ENCODE data around the gene PCNT.
"Not testable (repeated sequence)": the region's sequence is repeated elsewhere in the genome, so short reads cannot be mapped to it uniquely, and the experiment has no call there.

The PCNT gene

GRCh38 chr21:46431448-46431847 is 107.5 kb downstream of the PCNT start:
- H3K36me3 ChIP-seq (ENCODE audit: control insufficient read depth in 2 of 2, insufficient read depth in 1 of 2, low read length in 2 of 2): peaks cover 23 to 88% of the 10 kb centered on the region in 2 experiments
- TF ChIP-seq GLIS2 (tag by site-specific recombination; IDR thresholded peaks at IDR 0.05) (no peak), ZNF114 (tag by site-specific recombination; IDR thresholded peaks at IDR 0.05) (no peak), ZNF768 (tag by site-specific recombination; IDR thresholded peaks at IDR 0.05) (no peak)
- H3K4me1 ChIP-seq (ENCODE audit: control insufficient read depth, insufficient read depth, low read length): no peaks in the 10 kb centered on the region
- ChIA-PET POLR2A (interaction anchor here (1.4 kb wide), 1 partner anchor 9 kb away, joined by 3 read pairs; no protein-coding TSS in a partner anchor), CTCF (no interaction called here)
- H3K4me3 ChIP-seq (ENCODE audit: low read depth, low read length): no peak overlapping the region
- no peak overlapping the region for H3K27ac ChIP-seq (ENCODE audit: extremely low read depth, low read depth, low read length)
- no peaks in the 10 kb centered on the region for H3K9me3 ChIP-seq (ENCODE audit: control insufficient read depth, insufficient read depth, low read depth, low read length)

GRCh38 chr21:46431884-46432488 is 108.0 kb downstream of the PCNT start:
- POLR2A ChIA-PET: interaction anchor here (1.4 kb wide), 1 partner anchor 9 kb away, joined by 3 read pairs; no protein-coding TSS in a partner anchor
- CTCF ChIA-PET: no interaction called here
- H3K36me3 ChIP-seq (ENCODE audit: control insufficient read depth in 2 of 2, insufficient read depth in 1 of 2, low read length in 2 of 2): peaks cover 28 to 87% of the 10 kb centered on the region in 2 experiments
- H3K4me3 ChIP-seq (ENCODE audit: low read depth, low read length): no peak overlapping the region
- no peak overlapping the region for H3K27ac ChIP-seq (ENCODE audit: extremely low read depth, low read depth, low read length)
- no peaks in the 10 kb centered on the region for H3K4me1 ChIP-seq (ENCODE audit: control insufficient read depth, insufficient read depth, low read length)
- H3K9me3 ChIP-seq (ENCODE audit: control insufficient read depth, insufficient read depth, low read depth, low read length): no peaks in the 10 kb centered on the region
- TF ChIP-seq YY1 (tag by site-specific recombination; IDR thresholded peaks at IDR 0.05) (no peak), ZNF16 (tag by site-specific recombination; IDR thresholded peaks at IDR 0.05; ENCODE audit: low read depth) (no peak), ZSCAN4 (tag by site-specific recombination; IDR thresholded peaks at IDR 0.05) (no peak), ZNF704 (tag by site-specific recombination; IDR thresholded peaks at IDR 0.05) (no peak), ZFP69B (tag by site-specific recombination; IDR thresholded peaks at IDR 0.05) (no peak), ZNF302 (tag by site-specific recombination; IDR thresholded peaks at IDR 0.05; ENCODE audit: low read depth) (no peak), ZNF48 (tag by site-specific recombination; IDR thresholded peaks at IDR 0.05) (no peak), ZEB2 (tag by site-specific recombination; IDR thresholded peaks at IDR 0.05) (no peak)

GRCh38 chr21:46433116-46433515 is 109.2 kb downstream of the PCNT start:
- H3K4me1 ChIP-seq (ENCODE audit: control insufficient read depth, insufficient read depth, low read length); H3K4me3 ChIP-seq (ENCODE audit: low read depth, low read length); H3K27ac ChIP-seq (ENCODE audit: extremely low read depth, low read depth, low read length); H3K9me3 ChIP-seq (ENCODE audit: control insufficient read depth, insufficient read depth, low read depth, low read length); CTCF ChIA-PET; POLR2A ChIA-PET: not testable (repeated sequence)
- H3K36me3 ChIP-seq (ENCODE audit: control insufficient read depth in 2 of 2, insufficient read depth in 1 of 2, low read length in 2 of 2): peaks cover 29 to 87% of the 10 kb centered on the region in 2 experiments

- TF ChIP-seq ZNF48 (tag by site-specific recombination; IDR thresholded peaks at IDR 0.05): no peak
- TF ChIP-seq ZNF785 (tag by site-specific recombination; IDR thresholded peaks at IDR 0.05): no peak
- no peak for TF ChIP-seq ZNF777 (tag by site-specific recombination; IDR thresholded peaks at IDR 0.05; ENCODE audit: borderline replicate concordance)
- no peak for TF ChIP-seq ZNF791 (tag by site-specific recombination; IDR thresholded peaks at IDR 0.05)
- TF ChIP-seq SCRT2 (tag by site-specific recombination; IDR thresholded peaks at IDR 0.05): no peak
- no peak for TF ChIP-seq SP3 (tag by site-specific recombination; IDR thresholded peaks at IDR 0.05)
- TF ChIP-seq ZNF292 (tag by site-specific recombination; IDR thresholded peaks at IDR 0.05; ENCODE audit: borderline replicate concordance, low read depth): no peak
- TF ChIP-seq GFI1B (tag by site-specific recombination; IDR thresholded peaks at IDR 0.05): no peak
- TF ChIP-seq SP2 (tag by site-specific recombination; IDR thresholded peaks at IDR 0.05): no peak
- TF ChIP-seq ZNF664 (tag by site-specific recombination; IDR thresholded peaks at IDR 0.05): no peak
- no peak for TF ChIP-seq TRIM28 (IDR thresholded peaks at IDR 0.05; ENCODE audit: borderline replicate concordance, low read length)
- TF ChIP-seq ZSCAN5A (tag by site-specific recombination; IDR thresholded peaks at IDR 0.05): no peak
- TF ChIP-seq ZFP3 (tag by site-specific recombination; IDR thresholded peaks at IDR 0.05; ENCODE audit: low read depth): no peak
- no peak for TF ChIP-seq ZNF580 (tag by site-specific recombination; IDR thresholded peaks at IDR 0.05)
- Histone ChIP-seq H3K27ac (ENCODE audit: extremely low read depth, low read depth, low read length) (no peak overlapping the region), H3K9me3 (ENCODE audit: control insufficient read depth, insufficient read depth, low read depth, low read length) (no peaks in the 10 kb centered on the region), H3K4me1 (ENCODE audit: control insufficient read depth, insufficient read depth, low read length) (no peaks in the 10 kb centered on the region), H3K4me3 (ENCODE audit: low read depth, low read length) (no peak overlapping the region), H3K36me3 (ENCODE audit: control insufficient read depth in 2 of 2, insufficient read depth in 1 of 2, low read length in 2 of 2) (peaks cover 41 to 86% of the 10 kb centered on the region in 2 experiments)
- ChIA-PET POLR2A (no interaction called here), CTCF (no interaction called here)
Measured at GRCh38 chr21:46434322-46434958, 110.5 kb downstream of the PCNT start.

Data from HEK293 (cell line).